Measurements from ENCODE around the gene ENOX2.

DNA sequence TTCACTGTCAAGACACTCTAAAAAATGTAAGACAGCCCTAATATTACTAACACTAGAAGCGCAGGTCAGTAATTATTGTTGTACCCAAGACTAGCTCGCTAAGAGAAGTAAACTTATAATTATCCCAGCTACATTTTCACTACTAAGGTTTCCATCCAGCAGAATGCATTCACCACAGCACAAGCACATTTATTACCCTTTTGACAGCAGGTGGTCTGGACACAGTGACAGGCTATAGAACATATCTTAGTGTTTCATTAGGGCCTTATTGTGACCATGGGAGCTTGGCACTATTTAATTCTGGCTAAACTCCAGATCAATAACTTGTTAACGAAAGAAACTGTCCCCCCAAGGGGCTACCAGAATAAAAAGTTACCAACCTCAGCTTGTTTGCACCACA, 237.7 kb downstream of the ENOX2 start:
- TF ChIP-seq, protein P1, sequence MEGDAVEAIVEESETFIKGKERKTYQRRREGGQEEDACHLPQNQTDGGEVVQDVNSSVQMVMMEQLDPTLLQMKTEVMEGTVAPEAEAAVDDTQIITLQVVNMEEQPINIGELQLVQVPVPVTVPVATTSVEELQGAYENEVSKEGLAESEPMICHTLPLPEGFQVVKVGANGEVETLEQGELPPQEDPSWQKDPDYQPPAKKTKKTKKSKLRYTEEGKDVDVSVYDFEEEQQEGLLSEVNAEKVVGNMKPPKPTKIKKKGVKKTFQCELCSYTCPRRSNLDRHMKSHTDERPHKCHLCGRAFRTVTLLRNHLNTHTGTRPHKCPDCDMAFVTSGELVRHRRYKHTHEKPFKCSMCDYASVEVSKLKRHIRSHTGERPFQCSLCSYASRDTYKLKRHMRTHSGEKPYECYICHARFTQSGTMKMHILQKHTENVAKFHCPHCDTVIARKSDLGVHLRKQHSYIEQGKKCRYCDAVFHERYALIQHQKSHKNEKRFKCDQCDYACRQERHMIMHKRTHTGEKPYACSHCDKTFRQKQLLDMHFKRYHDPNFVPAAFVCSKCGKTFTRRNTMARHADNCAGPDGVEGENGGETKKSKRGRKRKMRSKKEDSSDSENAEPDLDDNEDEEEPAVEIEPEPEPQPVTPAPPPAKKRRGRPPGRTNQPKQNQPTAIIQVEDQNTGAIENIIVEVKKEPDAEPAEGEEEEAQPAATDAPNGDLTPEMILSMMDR (IDR thresholded peaks at IDR 0.05) = no peak
- no peak for TF ChIP-seq POLR2AphosphoS5 (IDR thresholded peaks at IDR 0.05)
- TF ChIP-seq POLR2A (IDR thresholded peaks at IDR 0.05) = no peak
- TF ChIP-seq EP300 (IDR thresholded peaks at IDR 0.05) = no peak

Measured in stomach (tissue), 4 donors.